CD14-positive monocyte (primary cell): ENCODE data around the gene UBE3D. TPM values are rescaled to one million over a fixed set of nuclear protein-coding genes. Genes with fewer than 3 reads are reported as not detected.

ENCODE experiments used
- DNase-seq, 3 donors: peaks; one replicate each; pipeline ENCODE4 v3.0.0-alpha.2; 2011 to 2022
- H2AFZ ChIP-seq: 2 replicates; pipeline ENCODE4 v1.6.0; 2012; ENCODE audit warnings: mild to moderate bottlenecking, low read depth, low read length, inconsistent platforms; ENCODE audit not compliant: insufficient read depth, poor library complexity, severe bottlenecking
- H3K27ac ChIP-seq, 2 donors: 1 replicate in 1 of 2; 2 replicates in 1 of 2; pipeline ENCODE4 v1.5.1; 2012 to 2013; ENCODE audit warnings: low read length in 2 of 2, control low read depth in 1 of 2, inconsistent platforms in 1 of 2, low read depth in 1 of 2, mild to moderate bottlenecking in 1 of 2
- H3K27me3 ChIP-seq, 2 donors: one replicate each; pipeline versions ENCODE4 v1.6.0 to v1.6.1; 2011 to 2013; ENCODE audit warnings: low read length in 2 of 2; ENCODE audit not compliant: control insufficient read depth in 2 of 2, insufficient read depth in 2 of 2
- H3K36me3 ChIP-seq, 2 donors: replicated peaks in 1 of 2; 1 replicate in 1 of 2; 2 replicates in 1 of 2; pipeline versions ENCODE4 v1.5.1 to v1.6.1; 2012 to 2013; ENCODE audit warnings: low read length in 2 of 2, control low read depth in 1 of 2, inconsistent platforms in 1 of 2, mild to moderate bottlenecking in 1 of 2; ENCODE audit not compliant: insufficient read depth in 2 of 2, control insufficient read depth in 1 of 2
- H3K4me1 ChIP-seq, 2 donors: 1 replicate in 1 of 2; 2 replicates in 1 of 2; pipeline versions ENCODE4 v1.5.1 to v1.6.1; 2012 to 2013; ENCODE audit warnings: low read length in 2 of 2, control low read depth in 1 of 2, inconsistent platforms in 1 of 2, mild to moderate bottlenecking in 1 of 2, moderate library complexity in 1 of 2; ENCODE audit not compliant: insufficient read depth in 2 of 2, control insufficient read depth in 1 of 2
- H3K4me2 ChIP-seq: replicated peaks from 2 replicates; pipeline ENCODE3; 2012; ENCODE audit warnings: low read length, moderate library complexity, mild to moderate bottlenecking; ENCODE audit not compliant: poor library complexity, severe bottlenecking; ENCODE audit errors: extremely low read depth
- H3K4me3 ChIP-seq, 3 experiments: fragments of 200-600 bp in 1 of 3; sonication (generic) in 1 of 3; replicated peaks in 1 of 3; 1 replicate in 2 of 3; 2 replicates in 1 of 3; pipeline ENCODE4 v1.5.1; 2011 to 2013; ENCODE audit warnings: low read length in 3 of 3, mild to moderate bottlenecking in 3 of 3, control low read depth in 2 of 3, low read depth in 2 of 3, inconsistent platforms in 1 of 3, moderate library complexity in 1 of 3
- H3K79me2 ChIP-seq: 2 replicates; pipeline ENCODE4 v1.6.0; 2012; ENCODE audit warnings: mild to moderate bottlenecking, control low read depth, inconsistent platforms, low read length, moderate library complexity; ENCODE audit not compliant: insufficient read depth
- H3K9ac ChIP-seq: 2 replicates; pipeline ENCODE4 v1.6.0; 2017; ENCODE audit warnings: low read length, mild to moderate bottlenecking; ENCODE audit not compliant: insufficient read depth, poor library complexity, severe bottlenecking
- H3K9me3 ChIP-seq, 2 donors: replicated peaks in 1 of 2; 1 replicate in 1 of 2; 2 replicates in 1 of 2; pipeline versions ENCODE4 v1.5.1 to v1.6.1; 2012 to 2013; ENCODE audit warnings: low read length in 2 of 2, control low read depth in 1 of 2; ENCODE audit not compliant: control insufficient read depth in 1 of 2, insufficient read depth in 1 of 2
- H4K20me1 ChIP-seq: 2 replicates; pipeline ENCODE4 v1.6.0; 2012; ENCODE audit warnings: mild to moderate bottlenecking, low read length, control low read depth, moderate library complexity; ENCODE audit not compliant: insufficient read depth
- H3K27ac Mint-ChIP-seq, 7 donors: one replicate each; pipeline ENCODE4 v1.8.0; 2020; ENCODE audit warnings: mild to moderate bottlenecking in 7 of 7, mixed read lengths in 7 of 7, moderate library complexity in 6 of 7, inconsistent platforms in 2 of 7
- H3K27me3 Mint-ChIP-seq, 3 donors: one replicate each; pipeline ENCODE4 v1.8.0; 2021 to 2022; ENCODE audit warnings: low read depth in 3 of 3, mild to moderate bottlenecking in 3 of 3, mixed read lengths in 3 of 3, moderate library complexity in 3 of 3, inconsistent platforms in 1 of 3
- H3K36me3 Mint-ChIP-seq, 2 donors: one replicate each; pipeline ENCODE4 v1.8.0; 2020; ENCODE audit warnings: mixed read lengths in 2 of 2, inconsistent platforms in 1 of 2, mild to moderate bottlenecking in 1 of 2
- H3K4me1 Mint-ChIP-seq: one replicate; pipeline ENCODE4 v1.8.0; 2020; ENCODE audit warnings: mild to moderate bottlenecking, mixed read lengths
- H3K4me3 Mint-ChIP-seq, 2 donors: one replicate each; pipeline ENCODE4 v1.8.0; 2020; ENCODE audit warnings: mild to moderate bottlenecking in 2 of 2, mixed read lengths in 2 of 2, moderate library complexity in 1 of 2
- H3K9me3 Mint-ChIP-seq, 7 donors: one replicate each; pipeline ENCODE4 v1.8.0; 2020 to 2022; ENCODE audit warnings: mixed read lengths in 7 of 7, mild to moderate bottlenecking in 6 of 7, moderate library complexity in 6 of 7, inconsistent platforms in 2 of 7
- WGBS: methylation state at CpG from one replicate; pipeline ENCODE4 v1.1.5; 2013; ENCODE audit warnings: missing lambda C conversion rate; ENCODE audit not compliant: insufficient coverage; 5-methylcytosine and 5-hydroxymethylcytosine counted together
- intact Hi-C, 2 donors: fragments of 100-400 bp; cut with micrococcal nuclease; formaldehyde crosslinking; loops; one replicate each; pipeline versions ENCODE4 v1.15.0 to v1.15.1; 2023
- polyA plus RNA-seq, 3 donors: library from polyadenylated mRNA; depleted of rRNA in 1 of 3; unstranded in 2 of 3; stranded (reverse) in 1 of 3; fragments of 300-500 nt in 2 of 3; fragments of >200 nt in 1 of 3; fragmentation: Illumina TruSeq in 2 of 3; gene quantifications; 1 replicate in 2 of 3; 2 replicates in 1 of 3; pipeline ENCODE4 v1.2.3, GENCODE V29; 2012 to 2021
- TF ChIP-seq, protein P1 (sequence below): fragments of 200-600 bp; IDR thresholded peaks from one replicate; pipeline ENCODE4 v1.8.0; 2022; ENCODE audit warnings: antibody characterized with exemption, mild to moderate bottlenecking

UBE3D gene
- polyA plus RNA-seq, 3 donors, result 0.61 to 1.7 (median 1.1) TPM

DNA sequence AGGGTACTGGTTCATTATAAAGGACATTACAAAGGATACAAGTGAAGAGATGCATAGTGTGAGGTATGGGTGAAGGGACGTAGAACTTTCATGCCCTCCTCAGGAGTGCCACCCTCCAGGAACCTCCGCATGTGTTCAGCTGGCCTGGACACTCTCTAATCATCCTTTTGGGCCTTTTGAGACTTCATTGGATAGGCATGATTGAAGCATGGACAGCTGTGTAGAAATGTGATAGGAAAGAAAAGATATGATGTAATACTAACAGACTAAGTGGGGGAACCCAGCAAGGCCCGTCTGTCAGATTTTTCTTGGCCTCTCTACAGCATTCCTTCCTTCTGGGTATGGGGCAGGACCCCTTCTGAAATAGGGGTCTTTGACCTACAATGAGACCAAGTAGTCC is 32.9 kb upstream of the UBE3D start:
- Mint-ChIP-seq H3K4me1 (no peaks in the 10 kb centered on the region), H3K4me3 (no peak overlapping the region), H3K27me3 (peaks cover 0 to 1% (median 0%) of the 10 kb centered on the region in 3 donors), H3K36me3 (peaks cover 35 to 42% of the 10 kb centered on the region in 2 donors), H3K9me3 (peaks cover 0 to 4% (median 0%) of the 10 kb centered on the region in 7 donors), H3K27ac (no peak overlapping the region)
- Histone ChIP-seq H3K4me1 (no peaks in the 10 kb centered on the region), H3K9ac (no peak overlapping the region), H3K27ac (no peak overlapping the region), H3K4me2 (no peak overlapping the region), H4K20me1 (peaks cover 5% of the 10 kb centered on the region), H3K4me3 (no peak overlapping the region), H3K36me3 (peaks cover 34 to 56% of the 10 kb centered on the region in 2 donors), H3K79me2 (peaks cover 5% of the 10 kb centered on the region), H3K9me3 (no peaks in the 10 kb centered on the region), H3K27me3 (no peaks in the 10 kb centered on the region), H2AFZ (no peak overlapping the region)
- 100% methylated on average over 2 of the region's 3 CpGs for WGBS
- TF ChIP-seq, protein P1, sequence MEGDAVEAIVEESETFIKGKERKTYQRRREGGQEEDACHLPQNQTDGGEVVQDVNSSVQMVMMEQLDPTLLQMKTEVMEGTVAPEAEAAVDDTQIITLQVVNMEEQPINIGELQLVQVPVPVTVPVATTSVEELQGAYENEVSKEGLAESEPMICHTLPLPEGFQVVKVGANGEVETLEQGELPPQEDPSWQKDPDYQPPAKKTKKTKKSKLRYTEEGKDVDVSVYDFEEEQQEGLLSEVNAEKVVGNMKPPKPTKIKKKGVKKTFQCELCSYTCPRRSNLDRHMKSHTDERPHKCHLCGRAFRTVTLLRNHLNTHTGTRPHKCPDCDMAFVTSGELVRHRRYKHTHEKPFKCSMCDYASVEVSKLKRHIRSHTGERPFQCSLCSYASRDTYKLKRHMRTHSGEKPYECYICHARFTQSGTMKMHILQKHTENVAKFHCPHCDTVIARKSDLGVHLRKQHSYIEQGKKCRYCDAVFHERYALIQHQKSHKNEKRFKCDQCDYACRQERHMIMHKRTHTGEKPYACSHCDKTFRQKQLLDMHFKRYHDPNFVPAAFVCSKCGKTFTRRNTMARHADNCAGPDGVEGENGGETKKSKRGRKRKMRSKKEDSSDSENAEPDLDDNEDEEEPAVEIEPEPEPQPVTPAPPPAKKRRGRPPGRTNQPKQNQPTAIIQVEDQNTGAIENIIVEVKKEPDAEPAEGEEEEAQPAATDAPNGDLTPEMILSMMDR, result no peak
- no peak for DNase-seq
- intact Hi-C loops, result no loop called here

DNA sequence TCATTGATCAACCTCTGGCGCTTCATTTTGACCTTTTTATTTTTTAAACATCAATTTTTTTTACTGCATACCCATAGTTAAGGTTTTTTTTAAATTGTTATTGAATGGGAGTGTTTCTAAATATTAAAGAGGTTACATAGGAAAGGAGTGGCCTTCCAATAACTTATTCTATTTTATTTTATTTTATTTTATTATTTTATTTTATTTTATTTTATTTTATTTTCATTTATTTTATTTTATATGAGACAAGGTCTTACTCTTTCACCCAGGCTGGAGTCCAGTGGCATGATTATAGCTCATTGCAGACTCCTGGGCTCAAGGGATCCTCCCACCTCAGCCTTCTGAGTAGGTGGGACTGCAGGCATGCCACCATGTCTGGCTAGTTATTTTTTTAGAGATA is 32.0 kb upstream of the UBE3D start:
- no CpG with 5 or more reads among the region's 1 CpG for WGBS
- intact Hi-C loops, result no loop called here
- no peak overlapping the region for H3K27ac ChIP-seq
- Mint-ChIP-seq H3K4me3 (no peak overlapping the region), H3K27ac (no peak overlapping the region), H3K9me3 (peaks cover 0 to 3% (median 0%) of the 10 kb centered on the region in 7 donors), H3K27me3 (no peaks in the 10 kb centered on the region), H3K4me1 (peaks cover 1% of the 10 kb centered on the region), H3K36me3 (peaks cover 29 to 34% of the 10 kb centered on the region in 2 donors)
- peaks cover 2 to 3% of the 10 kb centered on the region in 2 donors for H3K4me1 ChIP-seq
- peaks cover 12% of the 10 kb centered on the region for H3K79me2 ChIP-seq
- DNase-seq, result no peak
- H3K36me3 ChIP-seq, result peaks cover 31 to 47% of the 10 kb centered on the region in 2 donors
- no peak overlapping the region for H3K4me2 ChIP-seq
- TF ChIP-seq, protein P1, result no peak
- H2AFZ ChIP-seq, result no peak overlapping the region
- no peaks in the 10 kb centered on the region for H3K27me3 ChIP-seq
- H4K20me1 ChIP-seq, result peaks cover 9% of the 10 kb centered on the region
- H3K9ac ChIP-seq, result no peak overlapping the region
- no peak overlapping the region for H3K4me3 ChIP-seq
- no peaks in the 10 kb centered on the region for H3K9me3 ChIP-seq
